Medulla oblongata (tissue), 1 donor: ENCODE results near the gene PLEKHG7.
A peak's percentile ranks its signal among the peaks of the same experiment; 100 is the strongest.
"Not testable (repeated sequence)": the region's sequence is repeated elsewhere in the genome, so short reads cannot be mapped to it uniquely, and the experiment has no call there.

Experiments
- DNase-seq: peaks from one replicate; pipeline ENCODE4 v3.0.0-alpha.2; 2015; ENCODE audit errors: extremely low spot score

Gene PLEKHG7

DNA sequence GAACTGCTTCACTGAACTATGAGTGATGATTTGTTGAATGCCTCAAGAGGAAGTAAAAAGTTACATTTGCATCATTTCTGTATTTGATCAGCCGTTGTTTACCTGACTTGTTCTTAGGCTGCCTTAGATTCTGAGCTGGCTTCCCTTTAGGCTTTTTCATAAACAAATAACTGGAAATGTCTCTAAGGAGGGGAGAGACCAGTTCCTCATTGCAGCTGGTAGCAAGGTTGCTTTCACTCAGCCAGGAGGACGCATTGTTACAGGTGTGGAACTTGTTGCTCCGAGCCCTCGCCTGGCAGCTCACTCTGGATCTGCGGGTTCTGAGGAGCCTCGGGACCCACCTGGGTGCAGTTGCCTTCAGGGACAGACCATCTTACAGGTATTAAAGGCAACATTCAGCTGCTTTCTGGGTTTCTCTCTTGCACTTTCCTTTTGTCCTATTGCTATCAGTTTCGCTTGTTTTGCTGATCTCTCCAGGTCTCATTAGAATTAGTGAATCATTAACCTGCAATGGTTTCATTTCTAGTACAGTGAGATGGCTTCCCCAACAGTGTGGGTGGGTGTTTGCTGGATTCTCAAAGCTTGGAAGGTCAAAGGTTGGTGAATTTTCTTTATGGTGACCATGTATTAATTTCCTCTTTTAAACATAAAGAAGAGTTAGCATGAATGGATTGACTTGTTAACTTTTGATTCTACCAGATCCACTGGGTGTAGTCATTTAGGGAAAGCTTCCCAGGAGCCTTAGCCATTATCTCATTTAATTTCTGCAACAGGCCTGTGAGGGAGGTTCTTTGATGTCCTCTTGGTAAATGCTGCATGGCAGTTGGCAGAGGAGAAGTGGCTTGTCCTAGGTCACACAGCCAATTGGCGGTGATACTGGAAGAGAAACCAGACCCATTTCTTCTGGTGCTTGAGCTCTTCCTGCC lies at the start of gene PLEKHG7:
Gene PLEKHG7 (plus strand): TSS at position 236 of the 926 bp plus-strand sequence. CDS start 3,643 bp downstream, outside the sequence.
- DNase-seq = no peak

- not testable (repeated sequence) for DNase-seq
Observed at GRCh38 chr12:92654256-92654655, 48.5 kb upstream of the PLEKHG7 start.

DNA sequence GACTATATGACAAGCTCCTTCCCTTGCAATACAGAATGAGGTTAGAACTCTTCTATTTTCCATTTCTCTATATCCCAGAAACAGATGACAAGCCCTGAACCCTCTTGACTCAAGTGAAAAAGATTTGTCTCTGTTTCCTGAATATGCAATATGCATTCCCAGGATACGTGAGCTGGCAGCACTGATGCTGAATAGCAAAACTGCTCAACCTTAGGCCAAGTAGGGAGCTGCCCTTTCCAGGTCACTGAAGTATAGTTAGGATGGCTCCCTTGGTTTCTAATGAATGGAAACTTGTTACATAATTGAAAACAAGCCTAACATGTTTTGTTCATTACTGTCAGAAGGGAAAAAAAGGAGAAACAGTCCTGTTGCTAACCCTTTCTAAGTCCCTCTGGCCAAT lies 47.9 kb upstream of the PLEKHG7 start:
- no peak for DNase-seq

GRCh38 chr12:92656911-92657310 lies 45.9 kb upstream of the PLEKHG7 start:
- DNase-seq = no peak

- no peak for DNase-seq
Observed at GRCh38 chr12:92657770-92658169, 45.0 kb upstream of the PLEKHG7 start.

- no peak for DNase-seq
Observed at GRCh38 chr12:92658611-92659010, 44.2 kb upstream of the PLEKHG7 start.

DNA sequence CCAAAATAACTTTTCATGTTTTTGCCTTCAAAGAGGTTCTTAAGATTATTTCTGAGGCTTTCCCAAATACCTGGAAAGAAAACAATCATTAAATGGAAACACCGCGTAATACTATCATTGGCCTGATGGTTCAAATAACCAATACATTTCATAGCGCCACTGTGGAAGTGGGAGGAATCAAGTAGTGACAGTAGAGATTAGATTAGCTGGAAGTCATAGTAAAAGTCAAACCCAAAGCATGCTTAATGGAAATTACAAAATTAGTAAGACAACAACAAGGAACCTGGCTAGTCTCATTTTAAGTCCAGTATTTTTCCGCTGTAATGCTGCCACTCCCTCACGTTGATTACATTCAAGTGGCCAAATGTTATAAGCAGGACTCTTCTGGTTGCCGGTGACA lies 41.5 kb upstream of the PLEKHG7 start:
- no peak for DNase-seq

DNA sequence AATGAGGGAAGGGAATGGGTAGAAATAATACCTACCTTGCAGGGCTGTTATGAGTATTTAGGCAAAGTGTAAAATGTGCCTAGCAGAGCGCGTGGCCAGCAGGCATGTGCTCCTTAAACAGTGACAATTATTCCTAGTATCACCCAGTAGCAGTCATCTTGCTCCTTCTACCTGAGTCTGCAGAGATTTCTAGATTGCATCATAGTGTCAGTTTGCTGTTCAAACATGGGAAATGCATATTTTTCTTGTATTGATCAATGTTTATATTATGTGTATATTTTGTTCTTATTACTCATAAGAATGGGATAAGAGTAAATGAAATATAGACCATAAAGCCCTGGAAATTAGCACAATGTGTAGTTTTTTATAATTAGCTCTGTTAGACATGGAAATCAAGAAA lies 37.3 kb upstream of the PLEKHG7 start:
- DNase-seq = no peak

GRCh38 chr12:92668739-92669138 lies 34.0 kb upstream of the PLEKHG7 start:
- peak; percentile 27 for DNase-seq

- not testable (repeated sequence) for DNase-seq
Observed at GRCh38 chr12:92671524-92671923, 31.3 kb upstream of the PLEKHG7 start.

GRCh38 chr12:92673756-92674155 lies 29.0 kb upstream of the PLEKHG7 start:
- DNase-seq = no peak

DNA sequence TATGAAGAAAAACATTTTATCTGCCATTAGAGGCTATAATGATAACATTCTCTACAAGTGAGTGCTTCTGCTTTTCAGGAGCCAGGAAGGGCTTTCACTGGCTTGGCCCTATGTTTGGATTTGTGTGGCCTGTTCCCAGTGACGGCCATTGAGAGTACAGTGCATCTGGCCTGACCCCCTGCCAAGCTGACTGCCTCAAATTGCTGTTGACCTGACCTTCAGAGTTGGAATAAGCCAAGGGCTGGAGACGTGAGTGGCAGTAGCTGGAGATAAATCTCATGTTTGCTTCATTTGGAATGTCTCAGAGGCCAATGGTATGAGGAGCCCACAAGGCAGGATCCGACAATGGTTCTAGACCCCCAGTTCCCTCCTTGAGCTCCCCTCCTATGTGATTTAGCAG lies 28.3 kb upstream of the PLEKHG7 start:
- no peak for DNase-seq

- no peak for DNase-seq
Observed at GRCh38 chr12:92675092-92675865, 27.5 kb upstream of the PLEKHG7 start.

GRCh38 chr12:92676710-92677109 lies 26.1 kb upstream of the PLEKHG7 start:
- DNase-seq = no peak

GRCh38 chr12:92690601-92691000 lies 12.2 kb upstream of the PLEKHG7 start:
- no peak for DNase-seq

- no peak for DNase-seq
Observed at GRCh38 chr12:92695056-92695455, 7.7 kb upstream of the PLEKHG7 start.

DNA sequence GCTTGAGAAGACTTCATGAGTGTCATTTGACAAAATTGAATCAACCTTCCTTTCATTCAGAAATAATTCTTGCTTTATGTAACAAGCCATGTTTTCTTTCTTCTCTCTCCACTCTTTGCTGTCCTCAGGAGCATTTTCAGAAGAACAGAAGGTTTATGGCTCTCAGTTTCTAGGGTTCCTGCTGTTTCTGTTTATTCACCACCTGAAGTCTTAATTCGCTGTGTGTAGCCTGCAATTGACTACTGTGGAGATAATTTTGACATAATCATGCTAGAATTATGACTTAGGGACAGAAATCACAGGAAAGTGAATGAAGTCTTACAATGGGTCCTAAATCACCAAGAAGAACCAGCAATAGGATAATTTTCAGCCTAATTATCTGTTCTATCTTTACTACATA lies 7.2 kb upstream of the PLEKHG7 start:
- no peak for DNase-seq

GRCh38 chr12:92696216-92696615 lies 6.6 kb upstream of the PLEKHG7 start:
- DNase-seq = peak; percentile 10

DNA sequence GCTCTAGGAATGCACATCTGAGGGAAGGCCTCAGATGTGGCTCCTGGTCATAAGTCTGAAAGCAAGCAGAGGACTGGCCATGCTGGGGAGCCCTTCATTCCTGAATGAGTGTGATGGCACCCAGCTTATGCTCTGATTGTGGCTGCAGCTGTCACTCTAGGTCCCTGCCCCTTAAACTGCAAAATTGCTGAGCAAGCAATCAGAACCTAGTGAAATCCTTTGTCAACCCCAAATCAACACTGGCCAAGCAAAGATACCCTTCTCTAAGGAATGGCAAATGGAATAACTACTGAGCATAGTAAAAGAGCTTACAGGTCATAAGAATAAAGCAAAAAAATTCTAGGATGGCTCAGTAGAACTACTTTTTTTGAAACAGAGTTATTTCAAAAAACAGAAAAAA lies 4.3 kb upstream of the PLEKHG7 start:
- DNase-seq = no peak

GRCh38 chr12:92701441-92701840 lies 1.3 kb upstream of the PLEKHG7 start:
- no peak for DNase-seq

DNA sequence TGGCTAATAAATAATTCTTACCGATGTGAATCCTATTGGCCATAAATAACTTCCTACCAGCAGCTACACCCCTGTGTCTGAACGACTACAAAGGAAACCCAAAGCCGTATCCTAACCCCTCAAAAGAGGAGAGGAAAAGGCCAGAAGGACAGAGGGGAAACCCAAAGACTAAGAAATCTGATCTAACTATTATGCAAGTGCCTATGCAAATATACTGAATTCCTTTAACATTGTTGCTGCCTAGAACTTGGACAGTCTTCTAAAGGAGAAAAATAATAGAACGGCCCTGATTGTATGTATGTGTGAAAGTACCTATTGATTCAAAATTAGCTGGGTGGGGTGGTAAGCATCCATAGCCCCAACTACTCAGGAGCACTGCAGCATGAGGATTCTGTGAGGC lies 997 bp downstream of the PLEKHG7 start:
- no peak for DNase-seq

- no peak for DNase-seq
Observed at GRCh38 chr12:92706594-92706993, 3.8 kb downstream of the PLEKHG7 start.

DNA sequence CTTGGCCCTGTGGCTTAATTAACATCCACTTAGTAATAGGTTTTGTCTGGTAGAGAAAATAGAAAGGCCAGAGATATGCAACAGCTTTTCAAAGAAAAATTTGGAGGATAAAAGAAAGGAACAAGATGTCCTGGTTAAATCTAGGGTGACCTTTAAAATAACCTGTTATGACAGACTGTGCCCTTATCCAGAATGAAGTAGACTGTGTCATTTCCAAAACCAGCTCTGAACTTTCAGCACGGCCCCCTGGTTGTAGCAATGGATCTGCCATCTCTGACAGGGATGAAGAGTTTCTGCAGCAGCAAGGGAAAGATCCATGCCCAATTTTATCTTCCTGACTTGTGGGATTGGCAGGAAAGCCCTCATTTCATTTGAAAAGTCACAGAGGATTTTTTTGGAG lies 5.1 kb downstream of the PLEKHG7 start:
- DNase-seq = no peak
